ENCODE data around the gene FHOD3.
"Not testable (repeated sequence)": the region's sequence is repeated elsewhere in the genome, so short reads cannot be mapped to it uniquely, and the experiment has no call there.

DNA sequence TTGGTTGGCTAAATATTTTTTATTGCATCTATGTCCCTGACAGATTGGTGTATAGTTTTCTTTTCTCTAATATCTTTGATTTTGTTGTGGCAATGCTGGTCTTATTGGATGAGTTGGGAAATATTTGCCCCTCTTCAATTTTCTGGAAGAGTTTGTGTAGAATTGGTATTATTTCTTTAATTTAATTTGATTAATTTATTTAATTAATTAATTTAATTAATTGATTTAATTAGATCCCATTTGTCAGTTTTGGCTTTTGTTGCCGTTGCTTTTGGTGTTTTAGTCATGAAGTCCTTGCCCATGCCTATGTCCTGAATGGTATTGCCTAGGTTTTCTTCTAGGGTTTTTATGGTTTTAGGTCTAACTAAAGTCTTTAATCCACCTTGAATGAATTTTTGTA, 253.8 kb downstream of the FHOD3 start:
- not testable (repeated sequence) for TF ChIP-seq CTCF (IDR thresholded peaks at IDR 0.05; ENCODE audit: low read depth, low read length); MYC (IDR thresholded peaks at IDR 0.05; ENCODE audit: low read depth, low read length); POLR2A (IDR thresholded peaks at IDR 0.05; ENCODE audit: extremely low read depth, insufficient read length); MAX (IDR thresholded peaks at IDR 0.05; ENCODE audit: low read depth, low read length)
